NCI-H1436 treated with DMSO at 0.1 percent for 48 hours (cell line): ENCODE measurements around the gene POC1B.

Experiments used
- DNase-seq: peaks from one replicate; lab custom pipeline; 2025; lab: John Stamatoyannopoulos, UW

Gene POC1B

GRCh38 chr12:89418228-89418910, 107.5 kb downstream of the POC1B start:
- DNase-seq = no peak

- no peak for DNase-seq
Observed at GRCh38 chr12:89417246-89417977, 108.4 kb downstream of the POC1B start.

- DNase-seq = no peak
Observed at GRCh38 chr12:89416049-89416792, 109.6 kb downstream of the POC1B start.

GRCh38 chr12:89414851-89415250, 111.0 kb downstream of the POC1B start:
- DNase-seq = no peak

- DNase-seq = no peak
Observed at GRCh38 chr12:89414322-89414721, 111.5 kb downstream of the POC1B start.

- DNase-seq = no peak
Observed at GRCh38 chr12:89413234-89413633, 112.6 kb downstream of the POC1B start.

- DNase-seq = no peak
Observed at GRCh38 chr12:89412665-89413064, 113.2 kb downstream of the POC1B start.

- no peak for DNase-seq
Observed at GRCh38 chr12:89411846-89412245, 114.0 kb downstream of the POC1B start.

GRCh38 chr12:89411234-89411633, 114.6 kb downstream of the POC1B start:
- no peak for DNase-seq

- DNase-seq = no peak
Observed at GRCh38 chr12:89405626-89406345, 120.1 kb downstream of the POC1B start.

GRCh38 chr12:89401433-89402058, 124.3 kb downstream of the POC1B start:
- no peak for DNase-seq

GRCh38 chr12:89400415-89400814, 125.4 kb downstream of the POC1B start:
- no peak for DNase-seq

- no peak for DNase-seq
Observed at GRCh38 chr12:89395712-89396111, 130.1 kb downstream of the POC1B start.

- DNase-seq = no peak
Observed at GRCh38 chr12:89393551-89394121, 132.2 kb downstream of the POC1B start.

- DNase-seq = no peak
Observed at GRCh38 chr12:89392391-89392790, 133.5 kb downstream of the POC1B start.

- no peak for DNase-seq
Observed at GRCh38 chr12:89391726-89392336, 134.0 kb downstream of the POC1B start.

GRCh38 chr12:89390802-89391673, 134.8 kb downstream of the POC1B start:
- DNase-seq = no peak

GRCh38 chr12:89389755-89390661, 135.8 kb downstream of the POC1B start:
- no peak for DNase-seq

- DNase-seq = no peak
Observed at GRCh38 chr12:89386138-89386537, 139.7 kb downstream of the POC1B start.
